ENCODE measurements around the gene DBNDD2.

Gene DBNDD2

DNA sequence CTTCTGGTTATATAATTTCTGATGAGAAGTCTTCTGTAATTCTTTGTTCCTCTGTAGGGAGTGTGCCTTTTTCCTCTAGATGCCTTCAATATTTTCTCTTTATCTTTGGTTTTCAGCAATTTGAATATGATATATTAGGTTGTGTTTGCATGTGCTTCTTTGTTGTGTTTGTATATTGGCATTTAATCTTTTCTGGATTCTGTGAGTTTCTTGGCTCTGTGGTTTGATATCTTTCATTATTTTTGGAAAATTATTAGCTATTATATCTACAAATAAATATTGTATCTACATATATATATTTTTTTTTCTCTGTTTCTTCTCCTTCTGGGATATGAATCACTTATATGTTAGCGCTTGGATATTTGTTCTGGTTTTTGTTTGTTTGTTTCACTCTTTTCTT, 9.1 kb upstream of the DBNDD2 start:
- no peaks in the 10 kb centered on the region for H3K9me2 ChIP-seq (replicated peaks; ENCODE audit: control insufficient read depth, low read length)
- no peaks in the 10 kb centered on the region for H3F3A ChIP-seq (ENCODE audit: control insufficient read depth, insufficient read depth)
- no peaks in the 10 kb centered on the region for H3K4me1 ChIP-seq (ENCODE audit: control insufficient read depth, low read length)
- no peak overlapping the region for H3K27ac ChIP-seq (ENCODE audit: low read depth, low read length)
- no peaks in the 10 kb centered on the region for H3K27me3 ChIP-seq (ENCODE audit: control insufficient read depth, low read length)
- no peaks in the 10 kb centered on the region for H4K20me1 ChIP-seq (ENCODE audit: control insufficient read depth, insufficient read depth, low read depth, low read length)
- H3K9me3 ChIP-seq (ENCODE audit: control insufficient read depth, insufficient read depth, low read length) = peaks cover 24% of the 10 kb centered on the region
- H3K4me3 ChIP-seq (ENCODE audit: low read length) = no peak overlapping the region
- H3K79me2 ChIP-seq (ENCODE audit: control insufficient read depth, low read length) = no peaks in the 10 kb centered on the region
- no peak overlapping the region for H3K4me2 ChIP-seq (ENCODE audit: low read length)
- no peaks in the 10 kb centered on the region for H3K36me3 ChIP-seq (ENCODE audit: control insufficient read depth, low read length)
- TF ChIP-seq EZH2phosphoT487 (IDR thresholded peaks at IDR 0.05; ENCODE audit: borderline replicate concordance, low read length) (no peak), CTCF (IDR thresholded peaks at IDR 0.05; ENCODE audit: low read depth, low read length, poor library complexity, severe bottlenecking) (no peak)

- Histone ChIP-seq H3K4me1 (ENCODE audit: control insufficient read depth, low read length) (peaks cover 2% of the 10 kb centered on the region), H3K9me3 (ENCODE audit: control insufficient read depth, insufficient read depth, low read length) (peaks cover 24% of the 10 kb centered on the region), H3K27ac (ENCODE audit: low read depth, low read length) (no peak overlapping the region), H4K20me1 (ENCODE audit: control insufficient read depth, insufficient read depth, low read depth, low read length) (no peaks in the 10 kb centered on the region), H3F3A (ENCODE audit: control insufficient read depth, insufficient read depth) (peaks cover 6% of the 10 kb centered on the region), H3K4me3 (ENCODE audit: low read length) (no peak overlapping the region), H3K36me3 (ENCODE audit: control insufficient read depth, low read length) (no peaks in the 10 kb centered on the region), H3K4me2 (ENCODE audit: low read length) (no peak overlapping the region), H3K27me3 (ENCODE audit: control insufficient read depth, low read length) (peaks cover 7% of the 10 kb centered on the region), H3K9me2 (replicated peaks; ENCODE audit: control insufficient read depth, low read length) (no peaks in the 10 kb centered on the region), H3K79me2 (ENCODE audit: control insufficient read depth, low read length) (no peaks in the 10 kb centered on the region)
- TF ChIP-seq CTCF (IDR thresholded peaks at IDR 0.05; ENCODE audit: low read depth, low read length, poor library complexity, severe bottlenecking) (no peak), EZH2phosphoT487 (IDR thresholded peaks at IDR 0.05; ENCODE audit: borderline replicate concordance, low read length) (no peak)
Observed at GRCh38 chr20:45400346-45401031, 7.6 kb upstream of the DBNDD2 start.

- Histone ChIP-seq H3K27me3 (ENCODE audit: control insufficient read depth, low read length) (peaks cover 25% of the 10 kb centered on the region), H3K9me3 (ENCODE audit: control insufficient read depth, insufficient read depth, low read length) (peaks cover 24% of the 10 kb centered on the region), H3K4me2 (ENCODE audit: low read length) (no peak overlapping the region), H4K20me1 (ENCODE audit: control insufficient read depth, insufficient read depth, low read depth, low read length) (no peaks in the 10 kb centered on the region), H3K4me1 (ENCODE audit: control insufficient read depth, low read length) (peaks cover 20% of the 10 kb centered on the region), H3K4me3 (ENCODE audit: low read length) (no peak overlapping the region), H3K27ac (ENCODE audit: low read depth, low read length) (no peak overlapping the region), H3K36me3 (ENCODE audit: control insufficient read depth, low read length) (no peaks in the 10 kb centered on the region), H3K79me2 (ENCODE audit: control insufficient read depth, low read length) (no peaks in the 10 kb centered on the region), H3F3A (ENCODE audit: control insufficient read depth, insufficient read depth) (peaks cover 6% of the 10 kb centered on the region), H3K9me2 (replicated peaks; ENCODE audit: control insufficient read depth, low read length) (no peaks in the 10 kb centered on the region)
- TF ChIP-seq EZH2phosphoT487 (IDR thresholded peaks at IDR 0.05; ENCODE audit: borderline replicate concordance, low read length) (no peak), CTCF (IDR thresholded peaks at IDR 0.05; ENCODE audit: low read depth, low read length, poor library complexity, severe bottlenecking) (no peak)
Observed at GRCh38 chr20:45402946-45403345, 5.1 kb upstream of the DBNDD2 start.

Data from DOHH2 (cell line).